NCI-H1436 (cell line): Measurements from ENCODE around the gene FRS2.

Source experiments
- DNase-seq: peaks from one replicate; lab custom pipeline; 2025; lab: John Stamatoyannopoulos, UW

FRS2 gene

GRCh38 chr12:69501154-69501895 is 31.1 kb downstream of the FRS2 start:
- DNase-seq: no peak

DNA sequence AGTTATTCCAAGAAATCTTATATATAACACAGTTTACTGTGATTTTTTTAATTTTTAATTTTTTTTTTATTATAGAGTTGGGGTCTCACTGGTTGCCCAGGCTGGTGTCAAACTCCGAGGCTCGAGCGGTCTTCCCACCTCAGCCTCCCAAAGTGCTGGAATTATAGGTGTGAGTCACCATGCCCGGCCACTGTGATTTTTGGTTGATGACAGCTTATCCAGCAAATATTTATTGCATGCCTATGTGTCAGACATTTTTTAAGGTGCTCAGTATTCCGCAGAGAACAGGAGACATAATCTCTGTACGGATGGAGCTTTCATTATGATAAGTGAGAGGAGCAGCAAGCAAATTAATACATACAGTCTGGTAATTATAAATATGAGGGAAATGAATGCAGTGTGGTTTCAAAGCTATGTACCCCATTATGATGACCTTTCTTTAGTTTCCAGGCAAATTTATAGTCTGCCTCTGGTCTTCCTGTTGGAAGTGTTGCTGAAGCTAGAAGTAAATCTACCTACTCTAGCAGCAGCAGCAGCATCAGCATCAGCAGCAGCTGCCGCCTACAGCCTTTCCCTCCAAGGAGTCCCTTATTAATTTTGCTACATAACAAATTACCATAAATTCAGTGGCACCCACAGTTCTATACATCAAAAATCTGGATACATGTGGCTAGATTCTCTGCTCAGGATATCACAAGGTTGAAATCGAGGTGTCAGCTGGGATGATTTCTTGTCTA is 32.3 kb downstream of the FRS2 start:
- DNase-seq: no peak

DNA sequence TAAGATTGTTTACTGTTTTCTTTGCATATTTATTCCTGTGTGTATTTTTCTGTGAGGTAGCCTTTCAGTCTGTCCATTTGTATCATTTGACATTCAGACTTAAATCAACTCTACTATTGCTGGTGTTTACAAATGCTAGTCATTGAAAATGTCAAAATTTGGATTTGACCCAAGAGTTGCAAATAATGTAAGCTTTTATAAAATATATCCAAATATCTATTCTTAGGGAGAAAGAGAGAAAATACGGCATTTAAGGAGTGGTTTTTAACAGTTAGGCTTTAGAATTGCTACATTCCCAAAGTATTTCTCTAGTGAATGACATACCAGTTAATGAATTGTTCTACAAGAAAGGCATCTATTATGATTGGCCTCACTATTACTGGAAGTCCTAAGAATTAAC is 37.9 kb downstream of the FRS2 start:
- DNase-seq: no peak

DNA sequence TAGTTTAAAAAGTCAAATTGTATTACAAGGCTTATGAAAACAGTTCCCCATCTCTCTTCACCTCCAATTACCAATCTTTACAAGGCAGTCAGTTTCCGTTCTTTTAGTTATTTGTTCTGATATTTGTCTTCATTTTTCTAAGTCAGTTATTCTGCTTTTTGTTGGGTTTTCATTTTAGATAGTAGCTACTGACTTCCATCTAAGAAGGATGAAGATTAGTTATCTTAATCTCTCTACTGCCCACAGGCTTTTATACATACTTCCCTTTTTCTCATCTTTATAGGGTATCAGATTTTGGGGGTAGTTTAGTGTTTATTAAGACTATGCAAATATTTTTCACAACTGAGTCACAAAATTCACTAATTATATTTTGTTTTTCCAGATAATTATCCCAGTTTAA is 38.4 kb downstream of the FRS2 start:
- DNase-seq: no peak

DNA sequence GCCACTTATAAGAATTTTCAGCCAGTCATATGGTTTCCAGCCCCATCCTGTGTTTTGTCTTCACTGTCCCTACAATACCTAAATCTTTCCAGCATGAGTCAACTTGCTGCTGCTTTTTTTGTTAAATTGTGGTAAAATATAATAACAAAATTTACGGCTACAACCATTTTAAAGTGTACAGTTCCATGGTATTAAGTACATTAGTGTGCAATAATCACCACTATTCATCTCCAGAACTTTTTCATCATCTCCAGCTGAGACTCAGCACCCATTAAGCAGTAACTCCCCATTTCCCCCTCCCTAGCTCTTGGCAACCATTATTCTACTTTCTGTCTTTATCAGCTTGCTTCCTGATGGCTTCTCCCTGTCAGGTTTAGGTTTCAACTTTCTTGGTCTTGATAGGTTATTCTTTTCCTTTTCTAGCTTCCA is 39.1 kb downstream of the FRS2 start:
- no peak for DNase-seq

DNA sequence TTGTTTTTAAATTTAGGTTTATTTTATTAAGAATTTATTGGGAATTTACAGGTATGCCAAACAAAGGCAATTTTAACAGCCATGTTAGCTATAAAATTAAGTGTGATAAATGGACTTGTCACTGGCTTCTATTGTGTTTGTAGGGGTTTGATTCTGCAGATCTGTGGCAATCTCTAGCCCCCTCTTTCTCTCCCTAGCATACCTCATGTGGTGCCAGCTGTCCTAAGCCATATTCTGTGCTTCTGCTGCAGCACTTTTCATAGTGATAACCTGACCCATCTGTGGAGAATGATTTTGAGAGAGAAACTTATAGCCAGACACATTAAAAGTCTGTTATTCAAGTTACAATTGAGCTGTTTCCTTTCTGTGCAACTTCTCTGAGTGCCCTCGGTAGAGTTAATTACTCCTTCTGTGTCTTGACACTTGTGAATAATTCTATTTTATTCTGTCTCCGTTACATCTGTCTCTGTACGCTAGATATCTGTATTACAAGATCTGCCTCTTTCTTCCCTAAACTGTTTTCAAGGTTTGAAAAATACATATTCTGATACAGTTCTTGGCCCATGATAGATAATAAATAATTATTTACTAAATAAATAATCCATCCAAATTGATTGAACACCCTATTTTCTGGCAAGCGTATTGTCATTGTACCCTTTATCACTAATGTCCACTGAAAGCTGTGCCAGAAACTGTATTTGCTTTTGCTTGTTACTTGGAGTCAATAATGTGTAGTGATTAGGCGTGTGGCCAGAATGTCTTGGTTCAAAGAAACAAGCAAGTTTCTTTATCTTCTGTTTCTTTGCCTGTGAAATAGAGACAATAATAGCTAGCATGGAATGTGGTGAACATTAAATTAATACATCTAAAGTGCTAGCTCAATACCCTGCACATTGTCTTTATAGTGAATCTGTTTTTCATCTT is 40.0 kb downstream of the FRS2 start:
- no peak for DNase-seq

GRCh38 chr12:69511016-69511415 is 40.8 kb downstream of the FRS2 start:
- no peak for DNase-seq

- no peak for DNase-seq
These were observed 41.5 kb downstream of the FRS2 start for GRCh38 chr12:69511469-69512267.

- no peak for DNase-seq
These were observed 42.6 kb downstream of the FRS2 start for GRCh38 chr12:69512820-69513219.

- DNase-seq: no peak
These were observed 43.1 kb downstream of the FRS2 start for GRCh38 chr12:69513297-69513696.

- no peak for DNase-seq
These were observed 43.9 kb downstream of the FRS2 start for GRCh38 chr12:69514111-69514510.

GRCh38 chr12:69514845-69515244 is 44.7 kb downstream of the FRS2 start:
- DNase-seq: no peak

DNA sequence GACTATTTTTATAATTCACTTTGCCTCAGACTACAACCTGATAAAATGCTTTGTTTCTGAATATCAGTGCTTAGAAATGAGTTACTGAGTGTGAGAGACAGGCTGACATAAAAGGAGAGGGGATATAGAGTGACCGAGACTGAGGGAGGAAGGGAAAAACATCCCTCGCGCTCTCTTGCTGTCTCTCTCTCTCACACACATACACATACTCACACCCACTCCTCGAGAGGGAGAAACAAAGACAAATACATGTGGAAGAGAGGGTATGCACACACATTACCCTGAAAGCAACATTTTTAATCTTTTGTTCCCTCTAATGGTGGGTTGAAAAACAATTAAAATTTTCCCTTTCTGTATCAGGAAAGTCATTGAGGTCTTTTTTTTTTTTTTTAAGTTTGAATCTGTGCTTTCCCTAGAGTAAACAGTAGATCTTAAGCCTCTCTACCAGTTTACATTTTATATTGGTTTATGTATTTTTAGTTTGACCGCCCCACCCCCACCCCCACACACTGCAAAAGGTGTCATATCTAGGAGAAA is 45.3 kb downstream of the FRS2 start:
- DNase-seq: no peak

DNA sequence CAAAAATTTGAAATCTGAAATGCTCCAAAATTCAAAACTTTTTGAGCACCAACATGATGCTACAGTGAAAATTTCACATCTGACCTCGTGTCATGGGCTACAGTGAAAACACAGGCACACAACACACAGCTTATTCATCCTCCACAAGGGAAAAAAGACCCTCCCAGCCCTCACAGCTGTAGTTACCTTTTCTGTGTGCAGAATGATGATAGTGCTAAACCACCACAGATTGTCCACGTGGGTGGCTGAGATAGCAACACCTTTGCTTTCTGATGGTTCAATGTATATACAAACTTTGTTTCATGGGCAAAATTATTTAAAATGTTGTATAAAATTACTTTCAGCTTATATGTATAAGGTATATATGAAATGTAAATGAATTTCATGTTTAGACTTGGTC is 46.8 kb downstream of the FRS2 start:
- no peak for DNase-seq

DNA sequence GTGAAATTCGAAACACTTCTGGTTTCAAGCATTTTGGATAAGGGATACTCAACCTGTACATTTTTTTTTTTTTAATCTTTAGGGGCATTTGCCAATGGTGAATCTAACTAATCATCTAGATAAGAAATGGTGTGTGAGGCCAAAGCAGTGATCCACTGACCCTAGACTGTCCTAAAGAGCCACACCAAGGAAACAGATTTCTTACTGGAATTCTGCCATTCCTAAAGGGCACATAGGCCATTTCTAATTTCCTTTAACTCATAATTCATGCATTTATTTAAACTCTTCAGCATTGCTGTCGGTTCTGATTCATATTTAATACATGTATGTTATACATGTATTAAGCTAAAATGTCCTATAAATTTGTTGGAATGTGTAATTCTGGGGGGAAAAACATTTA is 47.2 kb downstream of the FRS2 start:
- DNase-seq: no peak

DNA sequence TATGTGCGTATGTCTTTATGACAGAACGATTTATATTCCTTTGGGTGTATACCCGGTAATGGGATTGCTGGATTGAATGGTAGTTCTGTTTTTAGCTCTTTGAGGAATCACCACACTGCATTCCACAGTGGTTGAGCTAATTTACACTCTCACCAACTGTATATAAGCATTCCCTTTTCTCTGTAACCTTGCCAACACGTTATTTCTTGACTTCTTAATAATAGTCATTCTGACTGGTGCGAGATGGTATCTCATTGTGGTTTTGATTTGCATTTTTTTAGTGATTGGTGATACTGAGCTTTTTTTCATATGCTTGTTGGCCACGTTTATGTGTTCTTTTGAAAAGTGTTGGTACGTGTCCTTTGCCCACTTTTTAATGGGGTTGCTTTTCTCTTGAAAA is 49.7 kb downstream of the FRS2 start:
- DNase-seq: no peak

DNA sequence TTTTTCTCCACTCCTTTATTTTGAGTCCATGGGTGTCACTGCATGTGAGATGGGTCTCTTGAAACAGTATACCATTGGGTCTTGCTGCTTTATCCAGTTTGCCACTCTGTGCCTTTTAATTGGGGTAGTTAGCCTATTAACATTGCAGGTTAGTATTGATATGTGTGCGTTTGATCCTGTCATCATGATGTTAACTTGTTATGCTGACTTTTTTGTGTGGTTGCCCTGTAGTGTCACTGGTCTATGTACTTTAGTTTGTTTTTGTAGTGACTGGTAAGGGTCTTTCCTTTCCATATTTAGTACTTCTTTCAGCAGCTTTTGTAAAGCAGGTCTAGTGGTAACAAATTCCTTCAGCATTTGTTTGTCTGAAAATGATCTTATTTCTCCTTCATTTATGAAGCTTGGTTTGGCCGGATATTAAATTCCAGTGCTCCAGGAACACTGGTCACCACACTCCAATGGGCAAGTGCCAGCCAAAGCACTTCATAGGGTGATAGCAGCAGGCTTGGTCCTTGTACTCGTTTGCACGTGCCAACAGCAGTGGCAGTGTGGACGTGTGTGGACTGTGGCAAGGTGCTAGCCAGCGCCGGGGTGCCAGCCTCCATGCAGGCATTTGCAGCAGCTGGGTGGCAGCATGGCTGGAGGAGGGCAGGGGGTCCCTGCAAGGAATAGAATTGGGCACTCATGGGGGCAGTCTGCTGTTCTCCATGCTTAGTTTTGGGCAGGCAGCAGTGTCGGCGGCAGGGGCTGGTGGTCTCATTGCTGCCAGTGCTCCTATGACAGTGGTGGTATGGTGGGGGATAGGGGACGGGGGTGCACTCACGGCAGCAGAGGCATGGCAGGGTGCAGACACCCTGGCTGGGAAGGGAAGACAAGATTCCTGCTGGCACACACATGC is 53.5 kb downstream of the FRS2 start:
- DNase-seq: no peak

DNA sequence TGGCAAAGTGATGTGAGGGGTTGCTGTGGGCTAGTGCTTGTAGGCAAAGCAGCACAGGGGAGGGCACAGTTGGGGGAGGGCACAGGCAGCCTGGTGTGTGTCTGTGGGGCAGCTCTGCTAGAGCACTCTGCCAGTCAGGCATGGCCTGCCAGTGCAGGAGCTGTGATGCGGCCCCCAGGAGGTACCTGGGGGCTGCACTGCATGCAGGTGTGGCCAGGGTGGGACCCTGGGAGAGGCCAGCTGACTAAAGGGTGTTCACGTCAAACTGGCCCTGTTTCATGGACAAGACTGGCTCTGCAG is 54.1 kb downstream of the FRS2 start:
- no peak for DNase-seq

GRCh38 chr12:69524755-69525469 is 54.7 kb downstream of the FRS2 start:
- DNase-seq: no peak
